CD8-positive, alpha-beta memory T cell (primary cell): ENCODE results near the gene RO60. TPM values are rescaled to one million over a fixed set of nuclear protein-coding genes. Genes with fewer than 3 reads are reported as not detected.

Source experiments
- CTCF ChIA-PET: fragments of 350-600 bp; sonication (Branson Sonifier 250); formaldehyde crosslinking; loops from one replicate; lab custom pipeline; 2021; ENCODE audit warnings: antibody characterized with exemption; lab: Charles Lee
- POLR2A ChIA-PET: fragments of 350-600 bp; sonication (Branson Sonifier 250); formaldehyde crosslinking; loops from one replicate; lab custom pipeline; 2021; ENCODE audit warnings: antibody characterized with exemption; lab: Charles Lee
- DNase-seq, 5 donors: peaks; one replicate each; pipeline versions ENCODE4 v3.0.0 to v3.0.0-alpha.2; 2020 to 2022; ENCODE audit warnings: mixed read lengths in 1 of 5
- H3K27ac ChIP-seq: one replicate; pipeline ENCODE4 v1.7.0; 2013; ENCODE audit warnings: low read depth, mild to moderate bottlenecking, low read length, moderate library complexity
- H3K27me3 ChIP-seq: 2 replicates; pipeline ENCODE4 v1.7.0; 2013; ENCODE audit warnings: low read length, mild to moderate bottlenecking; ENCODE audit not compliant: insufficient read depth, poor library complexity, severe bottlenecking
- H3K36me3 ChIP-seq: 2 replicates; pipeline ENCODE4 v1.7.0; 2013; ENCODE audit warnings: mild to moderate bottlenecking, low read length, moderate library complexity; ENCODE audit not compliant: insufficient read depth
- H3K4me1 ChIP-seq: 2 replicates; pipeline ENCODE4 v1.7.0; 2013; ENCODE audit warnings: mild to moderate bottlenecking, low read length, moderate library complexity; ENCODE audit not compliant: insufficient read depth
- H3K4me3 ChIP-seq: 2 replicates; pipeline ENCODE4 v1.7.0; 2013; ENCODE audit warnings: mild to moderate bottlenecking, low read length
- H3K9me3 ChIP-seq: 2 replicates; pipeline ENCODE4 v1.7.0; 2013; ENCODE audit warnings: mild to moderate bottlenecking, low read length
- H3K27ac Mint-ChIP-seq, 8 donors: one replicate each; pipeline ENCODE4 v1.8.0; 2020 to 2021; ENCODE audit warnings: mixed read lengths in 8 of 8, mild to moderate bottlenecking in 6 of 8, inconsistent platforms in 3 of 8, moderate library complexity in 3 of 8
- H3K27me3 Mint-ChIP-seq, 2 donors: one replicate each; pipeline ENCODE4 v1.8.0; 2020 to 2021; ENCODE audit warnings: mixed read lengths in 2 of 2, mild to moderate bottlenecking in 1 of 2, moderate library complexity in 1 of 2
- H3K36me3 Mint-ChIP-seq, 3 donors: one replicate each; pipeline ENCODE4 v1.8.0; 2020 to 2021; ENCODE audit warnings: mixed read lengths in 3 of 3, inconsistent platforms in 1 of 3, mild to moderate bottlenecking in 1 of 3
- H3K4me1 Mint-ChIP-seq, 3 donors: one replicate each; pipeline ENCODE4 v1.8.0; 2020 to 2021; ENCODE audit warnings: mixed read lengths in 3 of 3, inconsistent platforms in 1 of 3, mild to moderate bottlenecking in 1 of 3
- H3K4me3 Mint-ChIP-seq, 7 donors: one replicate each; pipeline ENCODE4 v1.8.0; 2020 to 2021; ENCODE audit warnings: mixed read lengths in 7 of 7, mild to moderate bottlenecking in 6 of 7, moderate library complexity in 4 of 7, inconsistent platforms in 2 of 7
- H3K9me3 Mint-ChIP-seq, 5 donors: one replicate each; pipeline ENCODE4 v1.8.0; 2020 to 2022; ENCODE audit warnings: mixed read lengths in 5 of 5, mild to moderate bottlenecking in 3 of 5, moderate library complexity in 2 of 5, inconsistent platforms in 1 of 5
- polyA plus RNA-seq: library from polyadenylated mRNA; unstranded; fragments of 300-500 nt; fragmentation: Illumina TruSeq; gene quantifications from one replicate; pipeline ENCODE4 v1.2.3, GENCODE V29; 2021
- total RNA-seq, 2 experiments: library from RNA; stranded (reverse); gene quantifications; one replicate each; pipeline ENCODE4 v1.2.3, GENCODE V29; 2021

RO60 gene
- total and polyA plus RNA-seq, 3 experiments from 2014 or later = 74.6 to 128 (median 82.7) TPM

- Mint-ChIP-seq H3K4me1 (peaks cover 21 to 39% (median 33%) of the 10 kb centered on the region in 3 donors), H3K27ac (no peak overlapping the region), H3K27me3 (no peaks in the 10 kb centered on the region), H3K4me3 (peak overlapping the region in 1 of 7 donors; percentile 97), H3K9me3 (no peaks in the 10 kb centered on the region), H3K36me3 (peaks cover 0 to 32% (median 5%) of the 10 kb centered on the region in 3 donors)
- Histone ChIP-seq H3K9me3 (no peaks in the 10 kb centered on the region), H3K4me3 (no peak overlapping the region), H3K4me1 (peaks cover 11% of the 10 kb centered on the region), H3K27me3 (no peaks in the 10 kb centered on the region), H3K27ac (no peak overlapping the region), H3K36me3 (peaks cover 9% of the 10 kb centered on the region)
- no peak for DNase-seq
- POLR2A ChIA-PET = no interaction called here
- CTCF ChIA-PET = interaction anchor here (0.8 kb wide), 1 partner anchor 19 kb away, joined by 3 read pairs; the partner anchor contains the start of gene CDC73
Observed at GRCh38 chr1:193102662-193103061, 43.2 kb downstream of the RO60 start.

GRCh38 chr1:193103759-193104501 lies 44.5 kb downstream of the RO60 start:
- Histone ChIP-seq H3K4me3 (peak overlapping the region; percentile 79), H3K4me1 (peaks cover 11% of the 10 kb centered on the region), H3K9me3 (no peaks in the 10 kb centered on the region), H3K27me3 (no peaks in the 10 kb centered on the region), H3K36me3 (peaks cover 9% of the 10 kb centered on the region), H3K27ac (peak overlapping the region; percentile 49)
- no peaks in the 10 kb centered on the region for H3K27me3 Mint-ChIP-seq
- peaks cover 0 to 25% (median 4%) of the 10 kb centered on the region in 3 donors for H3K36me3 Mint-ChIP-seq
- no peak for DNase-seq
- H3K4me3 Mint-ChIP-seq = peak overlapping the region; percentile 93 to 97 (median 96)
- no peaks in the 10 kb centered on the region for H3K9me3 Mint-ChIP-seq
- H3K4me1 Mint-ChIP-seq = peaks cover 18 to 34% (median 33%) of the 10 kb centered on the region in 3 donors
- H3K27ac Mint-ChIP-seq = peak overlapping the region in 5 of 8 donors; percentile 26 to 94 (median 86)
- POLR2A ChIA-PET = interaction anchor here (2.1 to 2.2 kb wide), 2 partner anchors 17 to 45 kb away, joined by 7 to 11 read pairs; partner anchors contain the start of genes CDC73, RO60 and UCHL5
- CTCF ChIA-PET = interaction anchor here (0.6 to 2.3 kb wide), 4 partner anchors 17 to 297 kb away, joined by 3 to 8 read pairs (median 4); partner anchors contain the start of genes CDC73, RO60 and UCHL5

GRCh38 chr1:193104502-193104906 lies 45.1 kb downstream of the RO60 start:
- H3K27me3 ChIP-seq = no peaks in the 10 kb centered on the region
- ChIA-PET POLR2A (interaction anchor here (2.1 to 2.2 kb wide), 2 partner anchors 17 to 46 kb away, joined by 7 to 11 read pairs; partner anchors contain the start of genes CDC73, RO60 and UCHL5), CTCF (interaction anchor here (0.6 to 2.3 kb wide), 3 partner anchors 17 to 46 kb away, joined by 3 to 8 read pairs (median 5); partner anchors contain the start of genes CDC73, RO60 and UCHL5)
- no peaks in the 10 kb centered on the region for H3K9me3 ChIP-seq
- H3K27ac ChIP-seq = peak overlapping the region; percentile 49
- H3K4me1 ChIP-seq = peaks cover 11% of the 10 kb centered on the region
- Mint-ChIP-seq H3K36me3 (peaks cover 0 to 19% (median 4%) of the 10 kb centered on the region in 3 donors), H3K4me1 (peaks cover 18 to 34% (median 33%) of the 10 kb centered on the region in 3 donors), H3K27me3 (no peaks in the 10 kb centered on the region), H3K4me3 (peak overlapping the region; percentile 93 to 97 (median 96)), H3K27ac (peak overlapping the region; percentile 74 to 96 (median 88)), H3K9me3 (no peaks in the 10 kb centered on the region)
- peaks cover 5% of the 10 kb centered on the region for H3K36me3 ChIP-seq
- peak in 3 of 5 donors; percentile 4 to 49 (median 27) for DNase-seq
- H3K4me3 ChIP-seq = peak overlapping the region; percentile 79

GRCh38 chr1:193104907-193105820 lies 45.8 kb downstream of the RO60 start, which contains the start of gene GLRX2:
Gene GLRX2, minus strand, starts transcription at chr1:193105414. Its CDS starts 32 bp downstream, at chr1:193105382.
- ChIA-PET POLR2A (interaction anchor here (0.8 to 2.2 kb wide), 3 partner anchors 16 to 297 kb away, joined by 5 to 11 read pairs (median 7); partner anchors contain the start of genes CDC73, RO60 and UCHL5), CTCF (interaction anchor here (0.7 to 2.3 kb wide), 3 partner anchors 16 to 46 kb away, joined by 3 to 8 read pairs (median 5); partner anchors contain the start of genes CDC73, RO60 and UCHL5)
- DNase-seq = peak; percentile 49 to 78 (median 51)
- H3K4me1 ChIP-seq = peaks cover 11% of the 10 kb centered on the region
- Mint-ChIP-seq H3K27ac (peak within 1 kb of the TSS; percentile 74 to 96 (median 90)), H3K4me3 (peak within 1 kb of the TSS; percentile 93 to 97 (median 96)), H3K4me1 (peaks cover 18 to 34% (median 33%) of the 10 kb centered on the region in 3 donors), H3K9me3 (no peaks in the 10 kb centered on the region), H3K27me3 (no peaks in the 10 kb centered on the region), H3K36me3 (peaks cover 0 to 14% (median 4%) of the 10 kb centered on the region in 3 donors)
- H3K27ac ChIP-seq = peak within 1 kb of the TSS; percentile 49
- no peaks in the 10 kb centered on the region for H3K9me3 ChIP-seq
- no peaks in the 10 kb centered on the region for H3K27me3 ChIP-seq
- H3K4me3 ChIP-seq = peak within 1 kb of the TSS; percentile 79
- H3K36me3 ChIP-seq = no peaks in the 10 kb centered on the region

GRCh38 chr1:193105821-193106177 lies 46.4 kb downstream of the RO60 start:
- H3K27ac Mint-ChIP-seq = peak overlapping the region; percentile 12 to 91 (median 74)
- peak overlapping the region; percentile 93 to 97 (median 96) for H3K4me3 Mint-ChIP-seq
- Histone ChIP-seq H3K36me3 (no peaks in the 10 kb centered on the region), H3K9me3 (no peaks in the 10 kb centered on the region), H3K27ac (peak overlapping the region; percentile 49), H3K4me1 (peaks cover 11% of the 10 kb centered on the region), H3K27me3 (no peaks in the 10 kb centered on the region), H3K4me3 (peak overlapping the region; percentile 79)
- ChIA-PET POLR2A (interaction anchor here (0.8 to 2.2 kb wide), 3 partner anchors 16 to 298 kb away, joined by 5 to 11 read pairs (median 7); partner anchors contain the start of genes CDC73, RO60 and UCHL5), CTCF (interaction anchor here (0.7 kb wide), 1 partner anchor 20 kb away, joined by 3 read pairs; no protein-coding TSS in a partner anchor)
- DNase-seq = no peak
- no peaks in the 10 kb centered on the region for H3K27me3 Mint-ChIP-seq
- H3K9me3 Mint-ChIP-seq = no peaks in the 10 kb centered on the region
- H3K36me3 Mint-ChIP-seq = peaks cover 0 to 7% (median 0%) of the 10 kb centered on the region in 3 donors
- peaks cover 18 to 34% (median 33%) of the 10 kb centered on the region in 3 donors for H3K4me1 Mint-ChIP-seq

GRCh38 chr1:193108471-193108870 lies 49.1 kb downstream of the RO60 start:
- POLR2A ChIA-PET = no interaction called here

More at GRCh38 chr1:193108471-193108870, 49.1 kb downstream of the RO60 start:
- Histone ChIP-seq H3K36me3 (no peaks in the 10 kb centered on the region), H3K27me3 (no peaks in the 10 kb centered on the region), H3K9me3 (no peaks in the 10 kb centered on the region), H3K4me3 (no peak overlapping the region), H3K4me1 (peaks cover 9% of the 10 kb centered on the region), H3K27ac (no peak overlapping the region)
- CTCF ChIA-PET = interaction anchor here (1.9 kb wide), 1 partner anchor 13 kb away, joined by 9 read pairs; the partner anchor contains the start of gene CDC73
- Mint-ChIP-seq H3K36me3 (peaks cover 0 to 7% (median 0%) of the 10 kb centered on the region in 3 donors), H3K4me1 (peaks cover 10 to 19% (median 16%) of the 10 kb centered on the region in 3 donors), H3K9me3 (no peaks in the 10 kb centered on the region), H3K27ac (peak overlapping the region in 1 of 8 donors; percentile 50), H3K27me3 (no peaks in the 10 kb centered on the region), H3K4me3 (peak overlapping the region in 1 of 7 donors; percentile 63)
- no peak for DNase-seq
